GM18526 (cell line): ENCODE results near the gene SPATA6.

Source experiments
- POLR2A ChIP-seq: IDR thresholded peaks from 3 replicates; pipeline ENCODE4 v1.6.1; 2011; ENCODE audit not compliant: insufficient read length; ENCODE audit errors: extremely low read depth

SPATA6 gene

GRCh38 chr1:48391926-48392325 is 80.1 kb downstream of the SPATA6 start:
- TF ChIP-seq POLR2A: no peak

GRCh38 chr1:48387409-48387808 is 84.6 kb downstream of the SPATA6 start:
- no peak for TF ChIP-seq POLR2A

GRCh38 chr1:48374785-48375184 is 97.2 kb downstream of the SPATA6 start:
- TF ChIP-seq POLR2A: no peak

- TF ChIP-seq POLR2A: no peak
Observed at GRCh38 chr1:48371598-48371997, 100.4 kb downstream of the SPATA6 start.

GRCh38 chr1:48362901-48363300 is 109.1 kb downstream of the SPATA6 start:
- no peak for TF ChIP-seq POLR2A

- TF ChIP-seq POLR2A: no peak
Observed at GRCh38 chr1:48356901-48357300, 115.1 kb downstream of the SPATA6 start.

- no peak for TF ChIP-seq POLR2A
Observed at GRCh38 chr1:48344373-48344772, 127.6 kb downstream of the SPATA6 start.

GRCh38 chr1:48341221-48341620 is 130.8 kb downstream of the SPATA6 start:
- no peak for TF ChIP-seq POLR2A

- no peak for TF ChIP-seq POLR2A
Observed at GRCh38 chr1:48338257-48338656, 133.7 kb downstream of the SPATA6 start.

- TF ChIP-seq POLR2A: no peak
Observed at GRCh38 chr1:48333316-48333715, 138.7 kb downstream of the SPATA6 start.

GRCh38 chr1:48332115-48332514 is 139.9 kb downstream of the SPATA6 start:
- TF ChIP-seq POLR2A: no peak

GRCh38 chr1:48329905-48330304 is 142.1 kb downstream of the SPATA6 start:
- no peak for TF ChIP-seq POLR2A

GRCh38 chr1:48329486-48329885 is 142.5 kb downstream of the SPATA6 start:
- TF ChIP-seq POLR2A: no peak

GRCh38 chr1:48309564-48310082 is 162.4 kb downstream of the SPATA6 start:
- no peak for TF ChIP-seq POLR2A

- no peak for TF ChIP-seq POLR2A
Observed at GRCh38 chr1:48302652-48303051, 169.4 kb downstream of the SPATA6 start.

- no peak for TF ChIP-seq POLR2A
Observed at GRCh38 chr1:48294656-48295055, 177.3 kb downstream of the SPATA6 start.

- TF ChIP-seq POLR2A: no peak
Observed at GRCh38 chr1:48292706-48293105, 179.3 kb downstream of the SPATA6 start.

- TF ChIP-seq POLR2A: no peak
Observed at GRCh38 chr1:48291421-48291820, 180.6 kb downstream of the SPATA6 start.
